Suprapubic skin (tissue), 4 donors: Measurements from ENCODE around the gene TGFBRAP1.

Experiments
- POLR2A ChIP-seq, 2 donors: fragments of 450-650 bp; IDR thresholded peaks; one replicate each; pipeline ENCODE4 v1.6.1; 2017; ENCODE audit warnings: antibody characterized with exemption in 2 of 2, mild to moderate bottlenecking in 2 of 2, moderate library complexity in 2 of 2
- POLR2AphosphoS5 ChIP-seq, 3 donors: sonication (generic); formaldehyde crosslinking; IDR thresholded peaks; one replicate each; pipeline ENCODE4 v1.6.1; 2017; ENCODE audit warnings: antibody characterized with exemption in 3 of 3
- TF ChIP-seq, protein P1 (sequence below), 2 donors: fragments of 200-600 bp in 1 of 2; fragments of 450-650 bp in 1 of 2; sonication (generic) in 1 of 2; IDR thresholded peaks; one replicate each; pipeline ENCODE4 v1.5.1; 2016 to 2019; ENCODE audit warnings: antibody characterized with exemption in 2 of 2, mild to moderate bottlenecking in 1 of 2, moderate library complexity in 1 of 2

DNA sequence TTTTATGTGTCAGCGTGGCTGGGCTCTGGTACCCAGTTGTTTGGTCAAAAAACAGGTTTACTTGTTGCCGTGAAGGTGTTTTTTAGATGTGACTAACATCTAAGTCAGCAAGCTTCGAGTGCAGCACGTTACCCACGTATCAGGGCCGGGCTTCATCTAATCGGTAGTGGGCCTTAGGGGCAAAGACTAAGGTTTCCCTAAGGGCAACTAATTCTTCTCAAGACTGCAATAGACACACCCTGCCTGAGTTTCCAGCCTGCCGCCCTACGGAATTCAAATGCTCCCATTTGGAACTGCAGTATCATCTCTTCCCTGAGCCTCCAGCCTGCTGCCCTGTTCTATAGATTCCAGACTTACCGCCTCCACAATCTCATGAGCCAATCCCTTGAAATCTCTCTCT, 41.6 kb upstream of the TGFBRAP1 start:
- no peak for TF ChIP-seq POLR2AphosphoS5 (IDR thresholded peaks at IDR 0.05)
- TF ChIP-seq, protein P1, sequence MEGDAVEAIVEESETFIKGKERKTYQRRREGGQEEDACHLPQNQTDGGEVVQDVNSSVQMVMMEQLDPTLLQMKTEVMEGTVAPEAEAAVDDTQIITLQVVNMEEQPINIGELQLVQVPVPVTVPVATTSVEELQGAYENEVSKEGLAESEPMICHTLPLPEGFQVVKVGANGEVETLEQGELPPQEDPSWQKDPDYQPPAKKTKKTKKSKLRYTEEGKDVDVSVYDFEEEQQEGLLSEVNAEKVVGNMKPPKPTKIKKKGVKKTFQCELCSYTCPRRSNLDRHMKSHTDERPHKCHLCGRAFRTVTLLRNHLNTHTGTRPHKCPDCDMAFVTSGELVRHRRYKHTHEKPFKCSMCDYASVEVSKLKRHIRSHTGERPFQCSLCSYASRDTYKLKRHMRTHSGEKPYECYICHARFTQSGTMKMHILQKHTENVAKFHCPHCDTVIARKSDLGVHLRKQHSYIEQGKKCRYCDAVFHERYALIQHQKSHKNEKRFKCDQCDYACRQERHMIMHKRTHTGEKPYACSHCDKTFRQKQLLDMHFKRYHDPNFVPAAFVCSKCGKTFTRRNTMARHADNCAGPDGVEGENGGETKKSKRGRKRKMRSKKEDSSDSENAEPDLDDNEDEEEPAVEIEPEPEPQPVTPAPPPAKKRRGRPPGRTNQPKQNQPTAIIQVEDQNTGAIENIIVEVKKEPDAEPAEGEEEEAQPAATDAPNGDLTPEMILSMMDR (IDR thresholded peaks at IDR 0.05): no peak
- TF ChIP-seq POLR2A (IDR thresholded peaks at IDR 0.05): no peak
